HG03378 (cell line): ENCODE results near the gene MLLT1.

Experiments
- ATAC-seq: cut with Tn5 transposase; IDR thresholded peaks from one replicate; pipeline ENCODE4 v1.9.1; 2021; ENCODE audit warnings: mild to moderate bottlenecking, moderate library complexity; ENCODE audit not compliant: unreplicated experiment

MLLT1 gene

DNA sequence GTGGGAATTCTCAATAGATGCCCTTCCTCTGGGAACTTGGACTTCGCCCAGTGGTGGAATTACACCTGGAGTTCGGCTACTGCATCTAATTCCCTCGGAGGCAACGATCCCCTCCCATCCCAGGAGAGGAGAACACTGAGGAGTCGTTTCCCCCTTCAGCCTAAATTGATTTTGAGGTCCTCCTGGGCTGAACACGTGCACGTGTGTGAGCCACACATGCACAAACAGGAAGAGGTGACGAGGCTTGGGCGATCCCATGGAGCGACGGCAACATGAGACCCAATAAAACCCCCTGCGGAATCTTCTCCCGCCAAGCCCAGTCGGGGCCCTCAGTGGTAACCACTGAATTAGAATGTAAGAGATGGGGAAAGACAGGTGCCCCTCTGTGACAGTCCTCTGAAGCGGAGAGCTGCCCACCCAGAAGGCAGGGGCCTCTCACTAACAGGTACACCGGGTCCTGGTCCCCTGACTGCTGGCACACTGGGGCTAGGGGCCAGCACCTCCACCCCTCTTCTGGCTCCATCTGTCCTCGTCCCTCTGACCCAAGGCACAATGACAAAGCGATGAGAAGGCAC is 4.5 kb downstream of the MLLT1 start:
- no peak for ATAC-seq

DNA sequence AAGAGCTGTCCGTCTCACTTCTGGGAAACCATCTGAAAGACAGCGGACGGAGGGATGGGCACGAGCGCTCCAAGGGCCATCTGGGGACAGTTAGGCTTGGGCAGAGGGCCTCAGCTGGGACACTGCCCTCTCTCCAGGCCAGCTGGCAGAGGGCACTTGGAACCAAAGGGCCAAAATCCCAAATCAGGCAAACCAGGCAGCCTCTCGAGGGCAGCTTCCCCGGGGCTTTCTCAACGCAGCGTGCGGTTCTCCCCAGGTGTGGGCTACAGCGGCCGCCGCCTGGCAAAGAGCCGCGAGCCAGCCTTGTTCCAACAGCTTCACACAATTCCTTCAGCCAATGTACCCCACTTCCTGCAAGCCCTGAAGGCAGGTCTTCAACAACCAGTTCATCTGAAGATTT is 5.0 kb downstream of the MLLT1 start:
- no peak for ATAC-seq

DNA sequence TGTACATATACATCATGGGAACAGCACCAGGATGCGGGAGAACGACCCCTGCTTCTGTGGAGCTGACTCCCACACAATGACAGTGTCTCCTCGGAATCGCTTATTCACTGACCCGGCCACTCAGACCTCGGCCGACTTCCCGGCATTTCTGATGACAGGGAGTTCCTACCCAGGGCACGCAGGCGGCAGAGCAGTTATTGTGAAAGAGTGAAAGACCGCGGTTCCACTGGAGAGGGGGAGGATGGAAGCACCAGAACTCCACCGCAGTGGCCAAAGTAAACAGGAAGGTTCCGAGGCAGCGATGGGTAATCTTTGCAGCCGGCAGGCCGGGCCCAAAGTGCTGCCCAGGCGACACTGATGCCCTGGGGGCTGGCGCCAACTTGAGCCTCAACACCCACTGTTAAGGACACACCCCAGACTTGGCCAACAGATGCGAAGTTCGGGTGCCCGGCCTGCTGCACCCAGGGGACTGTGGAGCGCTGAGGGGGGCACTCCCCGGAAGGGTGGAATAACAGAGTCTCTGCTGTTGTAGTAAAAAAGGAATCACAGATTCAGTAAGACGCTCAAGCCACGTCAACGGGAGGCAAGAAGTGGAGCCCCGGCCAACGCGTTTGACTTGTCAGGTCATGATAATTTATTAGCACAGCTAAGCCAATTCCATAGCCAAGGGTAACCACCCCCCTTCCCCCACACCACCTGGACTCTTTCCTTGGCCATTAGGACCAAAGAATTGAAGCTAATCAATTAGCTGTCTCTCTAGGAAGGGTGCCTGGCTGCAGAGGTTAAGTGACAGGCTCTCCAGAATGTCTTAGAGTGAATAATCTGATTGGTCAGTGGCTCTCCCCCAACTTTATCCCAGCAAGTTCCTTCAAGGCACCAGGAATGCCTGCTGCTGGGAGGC is 5.8 kb downstream of the MLLT1 start:
- no peak for ATAC-seq

DNA sequence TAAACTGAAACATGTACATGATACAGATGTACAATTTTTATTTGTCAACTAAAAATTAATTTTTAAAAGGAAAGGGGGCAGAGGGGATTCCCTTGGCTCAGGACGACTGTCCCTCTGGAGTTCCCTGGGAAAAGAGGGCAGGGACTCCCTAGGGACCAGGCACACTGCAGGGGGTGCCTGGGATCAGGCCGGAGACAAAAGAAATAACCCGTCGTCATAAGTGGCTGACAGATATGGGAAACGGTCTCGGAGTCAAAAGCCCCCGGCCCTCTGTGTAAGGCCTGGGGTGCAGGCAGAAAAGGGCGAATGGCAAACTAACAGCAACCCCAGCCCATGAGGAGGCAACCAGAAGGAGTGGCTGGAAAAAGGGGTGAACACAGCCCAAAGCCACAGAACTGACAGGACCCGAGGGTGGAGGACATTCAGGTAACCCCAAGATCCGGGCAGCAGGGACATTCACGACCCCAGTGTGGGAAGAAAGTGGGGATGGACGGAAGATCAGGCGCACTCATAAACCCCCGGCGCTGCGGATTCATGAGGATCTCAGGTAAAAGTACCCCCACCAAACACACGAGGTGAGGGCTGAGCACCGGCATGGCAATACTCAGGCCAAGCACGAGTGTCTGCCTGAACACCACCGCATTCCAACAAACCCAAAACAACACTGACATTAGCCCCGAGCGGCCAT is 6.7 kb downstream of the MLLT1 start:
- ATAC-seq: no peak

DNA sequence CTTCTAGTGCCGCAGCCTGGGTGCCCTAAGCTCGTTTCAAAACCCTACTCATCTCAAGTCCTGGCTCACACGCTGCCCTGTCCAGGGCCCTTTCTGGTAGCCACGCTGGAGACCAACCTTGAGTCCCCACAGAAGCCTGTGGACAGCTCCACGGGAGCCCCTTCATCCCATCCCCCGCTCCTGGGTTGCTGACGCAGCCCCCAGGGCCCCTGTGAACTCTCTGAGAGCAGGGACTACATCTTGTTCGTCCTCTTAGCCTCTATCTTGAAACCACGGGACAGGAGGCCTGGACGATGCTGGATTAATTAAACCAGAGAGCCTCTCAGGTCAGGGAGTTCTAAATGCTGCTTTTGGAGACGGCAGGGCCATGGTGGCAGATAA is 7.4 kb downstream of the MLLT1 start:
- ATAC-seq: no peak

DNA sequence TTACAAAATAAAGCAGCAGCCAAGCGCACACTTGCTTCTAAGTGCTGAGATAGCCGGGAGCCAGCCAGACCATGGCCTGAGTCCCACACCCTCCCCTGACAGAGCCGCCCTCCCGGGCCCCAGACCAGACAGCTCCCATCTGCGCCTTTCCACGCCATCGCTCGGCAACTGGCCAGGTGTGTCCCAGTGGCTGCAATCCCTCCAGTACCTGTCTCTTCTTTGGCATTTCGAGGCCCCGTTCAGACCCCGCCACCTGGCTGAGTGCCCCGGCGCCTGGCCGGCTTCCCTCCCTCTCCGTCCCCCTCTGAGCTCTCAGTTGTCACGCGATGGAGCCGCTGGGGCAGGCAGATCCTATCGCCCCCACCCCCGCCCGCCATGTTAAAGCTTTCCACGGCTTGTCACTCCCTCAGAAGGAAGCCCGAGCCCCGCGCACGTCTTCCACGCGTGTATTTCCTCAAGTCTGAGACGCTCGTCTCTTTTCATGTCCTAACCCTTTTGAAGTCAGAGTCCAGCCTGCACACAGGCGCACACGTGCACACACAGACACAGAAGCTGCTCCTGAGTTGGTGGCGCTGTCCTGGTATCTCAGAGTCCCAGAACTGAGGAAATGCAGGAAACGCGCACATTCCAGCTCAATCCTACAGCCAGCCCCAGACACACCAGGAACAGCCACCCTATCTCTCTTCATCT is 7.9 kb downstream of the MLLT1 start:
- no peak for ATAC-seq

DNA sequence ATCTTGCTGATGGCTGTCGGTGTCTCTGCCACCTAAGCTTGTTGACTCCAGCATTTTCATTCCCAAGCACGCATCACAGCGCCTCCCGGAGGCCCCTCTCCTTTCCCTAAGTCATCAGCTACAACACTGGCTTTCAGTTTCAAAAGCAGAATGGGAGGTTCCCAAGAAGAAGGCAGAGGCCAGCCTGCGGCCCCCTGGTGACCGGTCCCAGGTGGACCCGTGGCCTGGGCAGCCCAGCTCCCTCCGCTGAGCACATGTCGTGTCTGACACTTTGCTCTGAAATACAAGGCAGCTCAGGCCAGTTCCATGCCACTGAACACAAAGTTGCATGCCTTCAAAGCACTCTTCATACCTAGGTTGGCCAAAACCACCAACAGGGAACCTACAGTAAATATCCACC is 8.5 kb downstream of the MLLT1 start:
- no peak for ATAC-seq

DNA sequence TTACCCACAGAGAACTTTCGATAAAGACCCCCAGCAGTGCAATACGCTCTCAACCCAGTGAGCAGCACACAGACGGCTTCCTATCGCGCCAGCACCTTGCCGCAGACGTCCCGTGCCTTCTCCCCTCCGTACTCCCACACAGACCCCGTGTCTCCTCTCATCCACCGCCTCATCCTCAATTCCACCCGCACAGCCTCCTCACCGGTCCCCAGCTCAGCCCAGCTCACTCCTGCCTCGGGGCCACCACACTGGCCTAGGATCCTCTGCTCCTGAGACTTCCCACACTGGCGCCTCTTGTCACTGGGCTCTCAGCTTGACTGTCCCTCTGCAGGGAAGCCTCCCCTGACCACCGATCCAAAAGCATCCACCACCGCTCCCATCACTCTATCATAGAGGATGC is 9.0 kb downstream of the MLLT1 start:
- ATAC-seq: no peak

DNA sequence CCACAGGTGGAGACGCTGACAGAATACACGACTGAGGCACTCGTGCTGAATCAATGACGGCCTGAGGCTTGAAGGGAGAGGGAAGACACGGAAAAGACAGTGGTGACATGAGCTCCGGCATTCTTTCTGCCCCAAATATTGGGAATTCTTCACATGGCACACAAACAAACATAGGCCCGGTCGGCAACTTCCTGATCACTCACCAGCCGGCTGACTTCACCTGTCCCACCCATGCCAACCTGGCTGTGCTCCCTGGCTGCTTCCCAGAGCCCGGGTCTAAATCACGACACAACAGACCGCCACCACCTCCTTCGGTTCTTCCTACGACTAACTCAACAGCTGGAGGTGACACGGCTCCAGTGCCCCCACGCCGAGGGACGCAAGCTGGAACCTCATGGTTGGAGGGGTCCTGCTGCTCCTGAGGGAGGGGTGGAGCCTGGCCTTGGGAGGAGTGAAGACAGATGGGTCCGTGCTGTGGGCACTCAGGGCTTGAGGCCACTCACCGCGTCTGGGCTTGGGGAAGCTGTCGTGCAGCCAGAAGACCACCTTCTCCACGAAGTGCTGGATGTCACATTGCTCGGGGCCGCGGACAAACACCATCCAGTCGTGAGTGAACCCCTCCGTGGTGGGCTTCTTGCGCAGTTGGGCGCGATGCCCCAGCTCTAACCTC is 9.6 kb downstream of the MLLT1 start:
- no peak for ATAC-seq

DNA sequence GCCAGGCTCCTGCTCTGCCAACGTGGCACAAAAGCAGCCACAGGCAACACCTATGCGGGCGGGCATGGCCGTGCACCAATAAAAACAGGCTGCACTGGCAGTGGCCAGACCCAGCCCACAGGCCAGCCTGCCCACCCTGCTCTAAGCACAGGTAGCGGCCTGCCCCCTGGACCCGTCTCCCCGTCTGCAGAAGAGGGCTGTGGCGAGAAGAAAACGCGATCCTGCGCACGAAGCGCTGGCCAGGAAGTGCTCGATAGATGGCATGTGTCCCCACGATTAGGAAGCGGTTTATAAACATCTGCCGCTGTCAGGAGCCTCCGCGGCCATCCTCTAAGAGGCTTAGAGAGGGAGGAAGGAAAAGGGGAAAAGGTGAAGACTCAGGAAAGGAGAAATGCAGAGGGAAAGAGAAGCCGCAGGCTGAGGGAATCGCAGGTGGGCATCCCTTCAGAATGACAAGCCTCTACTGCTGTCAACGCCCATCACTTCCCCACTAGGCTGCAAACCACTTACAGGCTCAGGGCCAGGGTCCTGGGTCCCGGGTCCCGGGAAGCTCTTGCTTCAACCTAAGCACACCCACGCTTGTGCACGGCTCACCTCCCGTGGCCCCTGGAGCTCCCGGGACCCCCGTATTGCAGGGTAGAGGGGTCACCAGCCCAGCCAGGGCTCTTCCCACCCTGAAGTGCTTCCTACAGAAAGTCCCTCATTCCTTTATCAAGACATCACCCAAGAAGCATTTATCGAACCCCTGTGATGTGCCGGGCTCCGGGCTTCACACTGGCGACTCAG is 10.5 kb downstream of the MLLT1 start:
- no peak for ATAC-seq

DNA sequence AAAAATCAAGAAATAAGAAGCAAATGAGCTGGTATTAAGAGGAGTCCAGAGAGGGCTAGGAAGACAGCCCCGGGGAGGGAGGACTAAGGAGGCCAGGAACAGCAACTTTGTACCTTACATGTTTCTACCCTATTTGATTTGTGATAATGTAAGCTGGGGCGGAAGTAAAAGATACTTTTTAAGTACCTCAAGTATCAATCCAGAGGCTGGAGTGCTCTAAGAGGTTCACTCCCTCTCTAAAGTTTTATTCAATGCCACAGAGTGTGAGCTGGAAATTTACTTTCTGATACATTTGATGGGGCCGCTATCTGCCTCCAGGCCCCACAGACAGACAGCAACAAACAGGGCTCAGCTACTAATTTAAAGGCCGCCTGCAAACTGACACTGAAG is 11.4 kb downstream of the MLLT1 start:
- no peak for ATAC-seq

DNA sequence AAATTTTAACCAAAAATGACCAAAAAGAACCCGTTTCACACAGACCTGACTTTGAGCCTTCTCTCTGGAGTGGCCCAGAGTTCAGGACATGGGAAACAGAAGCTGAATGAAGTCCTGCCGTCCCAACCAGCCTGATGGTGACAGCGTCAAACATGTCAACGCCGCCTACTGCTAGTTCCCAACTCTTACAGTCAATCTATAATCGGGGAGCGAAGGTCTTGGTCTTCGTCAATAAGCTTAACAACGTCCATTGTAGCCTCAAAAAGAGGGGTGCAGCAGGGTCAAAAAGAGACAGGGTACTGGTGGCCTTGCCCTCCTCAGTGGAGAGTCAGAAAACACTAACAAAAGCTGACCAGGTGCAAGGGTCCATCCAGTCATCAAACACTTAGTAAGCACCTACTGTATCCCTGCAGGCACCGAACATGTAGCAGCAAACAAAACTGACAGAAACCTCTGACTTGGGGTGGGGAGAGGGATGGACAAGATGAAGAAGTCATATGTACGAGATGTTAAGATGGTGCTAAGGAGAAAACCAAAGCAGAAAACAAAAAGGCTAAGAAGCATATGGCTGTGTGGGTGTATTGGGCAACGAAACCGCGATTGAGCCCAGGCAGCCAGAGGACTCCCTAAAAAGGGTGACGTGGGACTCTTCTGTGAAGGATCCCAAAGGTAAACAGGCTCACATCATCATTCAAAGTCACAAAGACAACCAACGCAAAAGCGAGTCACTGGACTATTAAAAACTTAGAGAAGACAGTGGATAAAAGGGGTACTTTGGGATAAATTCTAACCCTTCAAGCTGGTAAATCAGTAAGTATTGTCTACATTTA is 12.0 kb downstream of the MLLT1 start:
- ATAC-seq: no peak

DNA sequence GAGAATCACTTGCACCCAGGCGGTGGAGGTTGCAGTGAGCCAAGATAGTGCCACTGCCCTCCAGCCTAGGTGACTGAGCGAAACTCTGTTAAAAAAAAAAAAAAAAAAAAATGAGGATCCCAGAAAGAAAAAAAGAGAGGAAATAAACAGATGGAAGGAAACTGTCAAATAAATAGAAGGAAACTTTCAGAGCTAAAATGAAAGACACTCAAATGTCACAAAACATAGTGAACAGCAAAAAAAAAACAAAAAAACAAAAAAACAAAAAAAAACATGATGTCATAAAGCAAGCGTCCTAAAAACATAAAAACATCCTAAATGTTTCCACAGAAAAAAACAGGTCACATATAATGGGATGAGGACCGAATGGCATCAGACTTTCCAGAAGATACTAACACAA is 15.0 kb downstream of the MLLT1 start:
- ATAC-seq: no peak

DNA sequence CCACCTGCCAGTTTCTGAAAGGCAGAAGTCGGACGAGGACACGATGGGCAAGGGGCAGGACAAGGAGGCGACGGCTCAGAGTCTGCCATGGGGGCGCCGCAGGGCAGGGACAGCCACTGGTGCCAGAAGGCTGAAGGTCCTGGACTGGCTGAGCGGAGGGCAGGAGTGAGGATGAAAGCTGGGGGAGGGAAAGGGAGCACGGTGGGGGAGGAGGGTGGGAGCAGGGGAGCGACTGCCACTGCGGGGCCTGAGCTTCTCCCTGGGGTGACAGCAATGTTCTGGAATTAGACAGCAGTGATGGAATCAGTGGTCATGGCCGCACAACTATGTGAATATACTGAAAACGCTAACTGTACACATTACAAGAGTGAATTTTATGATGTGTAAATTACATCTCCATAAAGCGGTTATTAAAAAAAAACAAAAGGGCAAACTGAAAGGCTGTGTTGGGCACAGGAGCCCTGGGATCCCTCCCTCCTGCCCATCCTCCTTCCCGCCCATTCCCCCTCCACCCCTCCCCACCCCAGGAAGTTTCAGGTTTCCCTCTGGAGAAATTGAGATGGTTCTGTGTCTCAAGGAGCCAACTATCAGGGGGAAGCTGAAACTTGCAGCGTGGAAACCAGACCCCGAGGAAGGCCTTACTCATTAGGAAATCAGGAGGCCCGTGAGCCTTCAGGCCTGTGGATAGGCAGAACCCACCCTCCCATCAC is 15.9 kb downstream of the MLLT1 start:
- ATAC-seq: no peak

DNA sequence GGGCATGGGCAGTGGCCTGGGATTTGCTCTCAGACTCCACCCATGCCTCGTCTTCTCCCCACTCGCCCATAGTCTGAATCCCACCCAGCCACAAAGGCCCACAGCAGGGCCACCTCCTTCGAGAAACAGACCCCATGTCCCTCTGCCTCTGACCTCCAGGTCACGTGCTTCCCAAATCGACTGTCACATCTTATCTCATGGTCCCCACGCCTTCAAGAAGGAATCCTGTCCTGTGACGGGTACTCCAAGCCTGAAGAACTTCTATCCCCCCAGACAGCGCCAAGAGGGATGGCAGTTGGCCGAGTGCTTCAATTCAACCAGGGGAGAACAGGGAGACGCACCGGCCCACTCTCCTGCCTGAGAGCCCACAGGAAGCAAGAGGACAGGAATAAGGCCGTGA is 16.5 kb downstream of the MLLT1 start:
- ATAC-seq: no peak

DNA sequence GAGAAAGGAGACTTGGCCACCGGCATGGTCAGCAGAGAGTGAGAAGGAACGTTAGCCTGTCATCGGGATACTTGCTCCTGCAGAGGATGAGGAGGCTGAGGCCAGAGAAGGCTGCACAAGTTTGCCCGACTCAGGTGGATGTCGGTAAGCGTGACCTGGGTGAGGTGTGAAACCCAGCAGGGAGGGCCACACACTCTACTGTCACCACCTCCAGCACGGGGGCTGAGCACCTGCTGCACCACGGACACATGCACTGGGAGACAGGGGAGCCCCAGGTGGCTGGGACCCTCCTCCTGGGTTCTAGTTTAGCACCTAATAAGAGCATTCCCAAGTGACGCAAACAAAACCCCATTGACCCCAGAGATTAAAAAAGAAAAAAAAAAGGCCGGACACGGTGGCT is 17.3 kb downstream of the MLLT1 start:
- ATAC-seq: no peak

DNA sequence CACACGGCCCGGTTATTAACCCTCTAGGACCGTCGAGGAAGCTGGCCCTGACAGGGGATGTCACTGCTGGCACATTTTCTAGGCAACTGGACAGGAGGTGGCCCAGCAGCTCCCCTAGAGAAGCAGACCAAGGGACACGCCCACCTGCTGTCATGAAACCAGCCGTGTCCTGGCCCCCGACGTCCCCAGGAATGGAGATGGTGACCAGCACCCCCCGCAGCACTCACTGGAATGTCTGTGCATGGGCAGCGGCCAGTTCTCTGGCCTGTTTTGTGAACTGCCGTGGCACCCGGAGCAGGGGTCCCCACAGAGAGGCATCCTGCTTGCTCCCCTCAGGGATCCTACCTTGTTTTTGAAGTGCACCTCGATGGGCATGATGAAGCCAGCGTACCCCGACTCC is 17.9 kb downstream of the MLLT1 start:
- ATAC-seq: no peak

DNA sequence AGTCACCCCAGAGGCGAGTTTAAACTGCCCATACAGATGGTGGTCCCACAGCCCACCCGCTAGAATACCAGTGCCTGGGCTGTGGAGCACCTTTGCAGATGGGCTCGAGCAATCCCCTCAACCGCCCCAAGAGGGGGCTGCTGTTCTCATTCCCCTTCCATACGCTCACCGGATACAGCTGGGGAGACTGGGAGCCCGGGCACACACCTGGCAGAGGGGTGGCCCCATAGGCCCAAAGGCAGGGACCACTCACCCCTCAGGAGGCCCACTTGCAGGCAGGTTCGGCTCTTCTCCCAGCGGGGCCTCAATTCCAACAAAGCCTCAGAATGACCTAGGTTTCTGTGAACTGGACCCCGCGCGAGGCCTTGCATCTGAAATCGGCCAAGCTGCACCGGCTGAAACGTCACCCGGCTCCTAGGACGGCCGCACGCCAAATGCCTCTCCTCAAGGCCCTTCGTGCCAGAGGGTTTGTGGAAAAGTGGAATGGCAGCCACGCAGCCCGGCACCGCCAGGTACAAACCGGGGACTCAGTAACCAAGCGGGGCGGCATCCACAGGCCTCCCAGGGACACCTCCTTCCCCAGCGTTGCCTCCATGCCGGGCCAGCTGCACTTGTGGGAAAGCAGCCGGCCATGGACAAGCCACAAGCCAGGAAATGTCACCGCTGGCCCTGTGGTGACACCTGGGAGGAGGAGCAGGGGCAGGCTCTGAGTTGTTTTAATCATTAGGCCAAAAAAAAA is 18.7 kb downstream of the MLLT1 start:
- ATAC-seq: no peak
